Mucosa of stomach (tissue), 1 donor: ENCODE data around the gene C18orf32.
"Not testable (repeated sequence)": the region's sequence is repeated elsewhere in the genome, so short reads cannot be mapped to it uniquely, and the experiment has no call there.

Experiments
- H3K27me3 ChIP-seq: one replicate; pipeline ENCODE4 v1.7.0; 2013; ENCODE audit warnings: mild to moderate bottlenecking, low read length; ENCODE audit not compliant: control insufficient read depth, insufficient read depth
- H3K36me3 ChIP-seq: one replicate; pipeline ENCODE4 v1.7.0; 2013; ENCODE audit warnings: low read length; ENCODE audit not compliant: control insufficient read depth, insufficient read depth
- H3K4me1 ChIP-seq: one replicate; pipeline ENCODE4 v1.7.0; 2013; ENCODE audit warnings: mild to moderate bottlenecking, low read length; ENCODE audit not compliant: control insufficient read depth, insufficient read depth
- H3K4me3 ChIP-seq: one replicate; pipeline ENCODE4 v1.7.0; 2013; ENCODE audit warnings: low read length
- H3K9ac ChIP-seq: one replicate; pipeline ENCODE4 v1.7.0; 2013; ENCODE audit warnings: mild to moderate bottlenecking, low read length, moderate library complexity
- H3K9me3 ChIP-seq: one replicate; pipeline ENCODE4 v1.7.0; 2013; ENCODE audit warnings: mild to moderate bottlenecking, low read length, moderate library complexity; ENCODE audit not compliant: control insufficient read depth
- donor health status: Pancreatic carcinoma.

Gene C18orf32

DNA sequence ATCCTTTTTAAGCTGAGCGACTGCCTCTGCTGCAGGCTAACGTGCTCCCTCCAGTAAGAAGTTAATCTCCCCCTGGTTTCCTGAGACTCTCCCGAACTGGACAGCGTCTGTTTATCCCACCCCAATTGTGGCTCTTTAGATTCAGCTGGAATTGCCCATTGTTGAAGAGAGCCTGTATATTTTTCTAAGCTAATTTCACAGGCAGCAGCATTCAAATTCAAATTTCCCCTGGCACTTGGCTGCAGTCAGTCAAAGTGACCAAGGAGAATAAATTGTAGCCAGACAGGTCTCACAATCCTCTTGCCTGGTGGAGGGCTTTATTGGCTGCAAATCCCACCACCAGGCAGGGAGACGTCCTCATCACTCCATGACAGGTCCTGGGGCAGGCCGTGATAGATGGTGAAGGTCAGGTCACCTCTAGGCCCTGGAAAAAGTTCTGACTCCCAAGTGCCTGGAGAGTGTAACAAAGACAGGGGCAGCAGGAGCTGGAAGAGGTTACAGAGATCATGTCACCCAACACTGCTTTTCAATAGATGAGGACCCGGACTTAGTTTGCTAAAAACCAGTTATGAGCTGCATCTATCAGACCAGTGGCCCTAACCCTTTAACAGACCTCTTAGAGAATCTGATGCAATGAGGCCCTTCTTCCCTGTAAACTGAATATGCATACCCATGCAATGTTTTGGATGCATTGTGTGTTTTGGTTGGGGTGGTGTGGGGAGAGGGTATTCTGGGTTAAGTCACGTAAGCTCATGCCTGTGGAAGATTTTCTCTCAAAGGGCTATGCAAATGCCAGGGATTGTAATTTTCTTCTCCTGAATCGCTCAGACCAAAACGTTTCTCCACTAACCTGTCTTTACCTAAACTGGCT, 32.3 kb upstream of the C18orf32 start:
- H3K4me3 ChIP-seq = no peak overlapping the region
- no peaks in the 10 kb centered on the region for H3K27me3 ChIP-seq
- no peaks in the 10 kb centered on the region for H3K9me3 ChIP-seq

DNA sequence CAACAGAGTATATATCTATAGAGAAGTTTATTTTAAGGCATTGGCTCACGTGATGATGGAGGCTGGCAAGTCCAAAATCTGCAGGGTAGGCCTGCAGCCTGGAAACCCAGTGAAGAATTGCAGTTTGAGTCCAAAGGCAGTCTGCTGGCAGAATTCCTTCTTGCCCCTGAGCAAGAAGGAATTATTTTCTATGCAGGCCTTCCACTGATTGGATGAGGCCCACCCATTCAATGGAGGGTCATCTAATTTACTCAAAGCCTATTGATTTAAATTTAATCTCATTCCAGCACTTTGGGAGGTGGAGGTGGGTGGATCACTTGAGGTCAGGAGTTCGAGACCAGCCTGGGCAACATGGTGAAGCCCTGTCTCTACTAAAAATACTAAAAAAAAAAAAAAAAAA, 30.4 kb upstream of the C18orf32 start:
- Histone ChIP-seq H3K4me3 (no peak overlapping the region), H3K9me3 (no peaks in the 10 kb centered on the region), H3K27me3 (no peaks in the 10 kb centered on the region), H3K4me1 (no peaks in the 10 kb centered on the region), H3K36me3 (no peaks in the 10 kb centered on the region), H3K9ac (no peak overlapping the region)

More for the DNA sequence above, 32.3 kb upstream of the C18orf32 start:
- no peak overlapping the region for H3K9ac ChIP-seq
- H3K36me3 ChIP-seq = no peaks in the 10 kb centered on the region
- no peaks in the 10 kb centered on the region for H3K4me1 ChIP-seq

DNA sequence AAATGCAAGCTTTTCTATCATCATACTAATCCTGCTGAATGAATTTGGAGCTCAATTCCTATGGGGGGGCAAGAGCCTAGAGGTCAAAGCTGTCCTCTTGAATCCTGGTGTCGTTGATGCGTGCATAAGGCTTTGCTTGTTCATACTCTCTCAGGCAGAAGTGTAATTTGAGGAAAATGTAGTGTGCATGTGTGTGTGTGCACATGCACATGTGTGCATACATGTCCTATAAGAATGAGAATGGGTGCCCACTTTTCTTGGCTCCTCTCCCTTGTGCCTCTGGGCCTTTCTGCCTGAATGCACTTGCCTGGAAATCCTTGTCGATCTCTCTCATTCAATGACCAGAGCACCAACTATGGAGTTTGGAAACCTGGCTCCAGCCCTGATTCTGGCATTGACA, 28.5 kb upstream of the C18orf32 start:
- H3K36me3 ChIP-seq = no peaks in the 10 kb centered on the region
- H3K4me1 ChIP-seq = no peaks in the 10 kb centered on the region
- H3K9ac ChIP-seq = no peak overlapping the region
- no peak overlapping the region for H3K4me3 ChIP-seq
- no peaks in the 10 kb centered on the region for H3K9me3 ChIP-seq
- no peaks in the 10 kb centered on the region for H3K27me3 ChIP-seq

DNA sequence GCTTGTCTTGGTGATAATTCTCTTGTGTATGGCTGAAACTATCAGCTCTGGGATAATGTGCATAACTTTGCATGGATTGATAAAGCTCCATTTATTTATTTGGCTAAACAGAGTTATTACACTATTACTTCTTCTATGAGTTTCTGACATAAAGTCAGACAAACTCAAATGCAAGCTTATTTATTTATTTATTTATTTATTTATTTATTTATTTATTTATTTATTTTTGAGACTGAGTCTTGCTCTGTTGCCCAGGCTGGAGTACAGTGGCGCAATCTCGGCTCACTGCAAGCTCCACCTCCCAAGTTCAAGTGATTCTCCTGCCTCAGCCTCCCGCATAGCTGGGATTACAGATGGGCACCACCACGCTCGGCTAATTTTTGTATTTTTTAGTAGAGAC, 28.0 kb upstream of the C18orf32 start:
- H3K9ac ChIP-seq, H3K4me3 ChIP-seq, H3K9me3 ChIP-seq: not testable (repeated sequence)

DNA sequence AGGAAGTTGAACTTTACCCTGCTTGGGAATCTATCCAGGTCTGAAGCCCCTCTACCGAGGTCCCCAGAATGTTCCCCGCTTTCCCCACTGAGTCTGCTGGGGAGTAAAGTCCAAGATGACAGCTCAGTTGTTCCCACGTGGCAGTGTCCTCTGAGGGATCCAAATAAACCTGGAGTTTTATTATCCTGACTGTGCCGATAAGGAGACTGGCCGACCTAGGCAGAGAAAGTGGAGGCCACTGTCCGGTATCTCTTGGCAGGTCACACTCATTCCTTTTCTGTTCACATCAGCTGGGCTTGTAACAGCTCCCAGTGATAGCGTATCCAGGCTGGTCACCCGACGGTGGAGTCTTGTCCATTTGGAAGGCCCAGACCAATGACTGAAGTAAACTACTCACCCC, 27.5 kb upstream of the C18orf32 start:
- Histone ChIP-seq H3K36me3 (no peaks in the 10 kb centered on the region), H3K4me1 (no peaks in the 10 kb centered on the region), H3K9me3 (no peaks in the 10 kb centered on the region), H3K9ac (no peak overlapping the region), H3K27me3 (no peaks in the 10 kb centered on the region), H3K4me3 (no peak overlapping the region)

More for the DNA sequence above, 28.0 kb upstream of the C18orf32 start:
- not testable (repeated sequence) for H3K27me3 ChIP-seq, H3K36me3 ChIP-seq, H3K4me1 ChIP-seq

DNA sequence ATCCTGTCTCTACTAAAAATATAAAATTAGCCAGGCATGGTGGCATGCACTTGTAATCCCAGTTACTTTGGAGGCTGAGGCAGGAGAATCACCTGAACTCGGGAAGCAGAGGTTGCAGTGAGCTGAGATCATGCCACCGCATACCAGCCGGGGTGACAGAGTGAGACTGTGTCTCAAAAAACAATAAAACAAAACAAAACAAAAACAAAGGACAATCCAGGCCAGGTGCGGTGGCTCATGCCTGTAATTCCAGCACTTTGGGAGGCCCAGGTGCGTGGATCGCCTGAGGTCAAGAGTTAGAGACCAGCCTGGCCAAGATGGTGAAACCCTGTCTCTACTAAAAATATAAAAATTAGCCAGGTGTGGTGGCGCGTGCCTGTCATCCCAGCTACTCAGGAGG, 25.8 kb upstream of the C18orf32 start:
- H3K9me3 ChIP-seq, H3K4me1 ChIP-seq, H3K27me3 ChIP-seq, H3K9ac ChIP-seq, H3K36me3 ChIP-seq, H3K4me3 ChIP-seq: not testable (repeated sequence)

DNA sequence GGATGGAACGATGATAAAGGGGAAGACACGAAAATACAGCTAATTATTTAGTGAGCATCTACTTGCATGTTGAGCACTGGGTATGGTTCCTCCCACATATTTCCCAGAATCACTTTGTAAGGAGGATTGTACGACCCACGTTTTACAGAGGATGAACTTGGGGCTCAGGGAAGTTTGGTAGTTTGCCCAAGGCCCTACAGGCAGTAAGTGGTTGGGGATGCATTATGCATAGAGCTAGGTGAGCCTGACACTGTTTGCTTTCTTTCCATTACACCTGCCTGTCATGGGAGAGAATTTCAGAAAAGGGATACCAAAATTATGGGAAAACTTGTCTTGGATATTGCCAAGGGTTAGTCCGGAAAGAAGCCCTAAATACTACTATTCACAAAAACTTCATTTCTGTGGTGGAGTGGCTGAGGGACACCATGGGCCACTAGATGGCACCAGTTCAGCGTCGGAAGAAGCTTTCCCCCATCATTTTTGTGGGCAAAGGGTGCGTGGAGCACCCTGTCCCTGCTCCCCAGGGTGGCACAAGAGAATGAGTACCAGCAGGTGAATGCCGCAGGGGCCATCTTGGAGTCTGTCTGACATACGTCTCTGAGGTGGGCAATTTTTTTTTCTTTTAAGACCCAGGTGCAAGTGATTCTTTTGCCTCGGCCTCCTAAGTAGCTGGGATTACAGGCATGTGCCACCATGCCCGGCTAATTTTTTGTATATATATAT, 23.5 kb upstream of the C18orf32 start:
- Histone ChIP-seq H3K4me1 (no peaks in the 10 kb centered on the region), H3K9me3 (no peaks in the 10 kb centered on the region), H3K9ac (no peak overlapping the region), H3K27me3 (no peaks in the 10 kb centered on the region), H3K36me3 (no peaks in the 10 kb centered on the region), H3K4me3 (no peak overlapping the region)

DNA sequence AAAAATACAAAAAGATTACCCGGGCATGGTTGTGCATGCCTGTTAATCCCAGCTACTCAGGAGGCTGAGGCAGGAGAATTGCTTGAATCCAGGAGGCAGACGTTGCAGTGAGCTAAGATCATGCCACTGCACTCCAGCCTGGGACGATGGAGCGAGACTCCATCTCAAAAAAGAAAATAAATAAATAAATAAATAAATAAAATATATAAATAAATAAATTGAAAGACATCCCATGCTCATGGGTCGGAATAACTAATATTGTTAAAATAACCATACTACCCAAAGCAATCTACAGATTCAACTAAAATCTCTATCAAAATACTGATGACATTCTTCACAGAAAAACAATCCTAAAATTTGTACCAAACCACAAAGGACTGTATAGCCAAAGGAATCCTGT, 19.4 kb upstream of the C18orf32 start:
- H3K36me3 ChIP-seq, H3K9me3 ChIP-seq, H3K27me3 ChIP-seq, H3K4me1 ChIP-seq, H3K4me3 ChIP-seq, H3K9ac ChIP-seq: not testable (repeated sequence)

DNA sequence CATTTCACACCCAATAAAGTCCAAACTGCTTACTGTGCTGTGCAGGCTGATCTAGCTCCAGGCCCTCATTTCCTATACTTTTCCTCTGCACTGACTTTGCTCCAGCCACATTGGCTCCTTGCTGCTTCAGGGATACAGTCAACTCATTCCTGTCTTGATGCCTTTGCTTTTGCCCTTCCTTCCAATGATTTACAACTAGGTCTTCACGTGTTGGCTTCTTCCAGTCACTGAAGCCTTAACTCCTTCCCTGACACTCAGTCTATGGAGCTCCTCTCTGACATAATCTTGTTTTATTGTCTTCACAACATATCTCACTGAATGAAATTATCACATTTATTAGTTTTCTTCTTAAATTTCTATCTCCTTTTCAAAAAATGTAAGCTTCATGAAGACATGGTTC, 16.9 kb upstream of the C18orf32 start:
- no peaks in the 10 kb centered on the region for H3K9me3 ChIP-seq
- no peaks in the 10 kb centered on the region for H3K4me1 ChIP-seq
- no peaks in the 10 kb centered on the region for H3K36me3 ChIP-seq
- no peak overlapping the region for H3K9ac ChIP-seq
- H3K4me3 ChIP-seq = no peak overlapping the region
- H3K27me3 ChIP-seq = no peaks in the 10 kb centered on the region

DNA sequence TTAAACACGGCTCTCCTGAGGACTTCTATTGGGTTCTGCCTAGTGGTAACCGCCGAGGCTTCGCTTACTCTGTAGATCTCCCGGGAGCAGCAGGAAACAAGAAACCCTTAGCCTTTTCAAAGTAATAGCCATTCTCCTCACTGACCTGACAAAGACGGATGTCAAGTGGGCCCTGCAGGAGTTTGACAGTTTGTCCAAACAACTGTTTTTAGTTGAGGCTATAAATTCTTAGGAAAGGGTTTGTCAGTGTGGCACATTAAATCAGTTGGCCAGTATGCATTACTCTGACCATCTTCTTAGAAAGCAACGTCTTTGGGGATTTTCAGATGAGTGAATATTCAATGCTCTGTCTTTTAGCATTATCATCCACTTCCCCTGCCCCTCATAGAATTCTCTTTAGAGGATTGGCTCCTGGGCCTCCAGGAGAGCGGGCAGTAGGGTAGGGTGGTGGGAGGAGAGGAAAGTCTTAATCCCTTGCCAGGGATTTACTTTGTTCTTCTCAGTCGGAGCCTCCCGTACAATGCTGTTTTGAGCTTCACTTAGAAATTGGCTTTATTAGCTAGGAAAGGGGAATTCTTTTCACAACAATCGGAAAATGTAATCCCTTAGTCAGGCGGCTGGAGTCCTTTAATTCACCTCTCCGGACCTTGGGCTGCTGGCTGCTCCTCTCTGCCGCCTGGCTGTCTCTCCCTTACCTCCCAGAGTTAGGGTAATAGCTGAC, 13.3 kb upstream of the C18orf32 start:
- H3K9me3 ChIP-seq = no peaks in the 10 kb centered on the region
- no peak overlapping the region for H3K4me3 ChIP-seq
- H3K27me3 ChIP-seq = no peaks in the 10 kb centered on the region
- no peaks in the 10 kb centered on the region for H3K36me3 ChIP-seq
- no peaks in the 10 kb centered on the region for H3K4me1 ChIP-seq
- H3K9ac ChIP-seq = no peak overlapping the region

DNA sequence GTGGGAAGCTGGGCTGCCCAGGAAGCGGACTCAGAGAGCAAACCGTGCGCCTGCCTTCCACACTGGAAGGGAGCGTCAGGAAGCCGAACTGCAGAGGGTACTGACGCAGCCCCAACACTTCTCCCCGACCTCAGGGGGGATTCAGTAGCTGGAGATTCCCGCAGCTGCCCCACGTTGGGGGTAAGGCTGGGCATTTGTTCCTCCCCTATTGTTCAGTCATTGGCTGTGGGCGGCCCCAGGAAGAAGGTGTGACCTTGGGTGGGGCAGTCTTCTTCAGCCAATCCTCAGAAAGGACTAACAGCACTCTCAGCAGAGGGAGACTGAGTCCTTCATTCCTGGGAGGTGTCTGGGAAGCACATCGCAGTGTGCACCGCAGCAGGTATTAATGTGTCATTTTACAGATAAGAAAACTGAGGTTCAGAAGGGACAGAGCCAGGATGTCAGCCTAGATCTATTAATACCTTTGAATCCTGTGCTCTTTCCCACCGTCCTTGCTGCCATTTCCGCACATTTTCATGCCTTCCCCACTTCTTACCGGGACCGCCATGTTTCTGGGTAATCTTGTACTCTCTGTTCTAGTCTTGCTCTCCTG, 12.1 kb upstream of the C18orf32 start:
- Histone ChIP-seq H3K9ac (no peak overlapping the region), H3K4me3 (no peak overlapping the region), H3K36me3 (no peaks in the 10 kb centered on the region), H3K4me1 (no peaks in the 10 kb centered on the region), H3K27me3 (no peaks in the 10 kb centered on the region), H3K9me3 (no peaks in the 10 kb centered on the region)

DNA sequence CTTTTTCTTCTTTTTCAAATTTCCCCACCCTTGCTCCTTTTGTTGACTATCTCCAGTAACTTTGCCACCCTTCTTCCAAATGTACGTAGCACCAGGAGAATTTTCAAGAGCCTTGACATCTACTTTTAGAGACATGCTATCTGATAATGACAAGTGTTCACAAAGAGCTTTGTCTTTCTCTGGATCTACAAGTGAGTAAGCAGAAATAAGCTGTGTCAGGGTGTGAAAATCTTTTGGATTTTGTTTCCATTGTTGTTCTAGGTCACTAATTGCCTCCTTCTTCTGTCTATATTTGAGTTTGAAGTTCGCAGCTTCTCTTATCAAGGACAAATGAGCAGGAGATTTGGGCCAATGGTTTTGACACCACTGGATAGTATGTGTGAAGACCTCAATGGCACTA, 8.4 kb upstream of the C18orf32 start:
- Histone ChIP-seq H3K4me3 (no peak overlapping the region), H3K4me1 (no peaks in the 10 kb centered on the region), H3K36me3 (peaks cover 5% of the 10 kb centered on the region), H3K9me3 (no peaks in the 10 kb centered on the region), H3K9ac (no peak overlapping the region), H3K27me3 (no peaks in the 10 kb centered on the region)
